HUES6 (cell line): ENCODE measurements around the gene KLHL14.
A peak's percentile ranks its signal among the peaks of the same experiment; 100 is the strongest.
"Not testable (repeated sequence)": the region's sequence is repeated elsewhere in the genome, so short reads cannot be mapped to it uniquely, and the experiment has no call there.

Experiments used
- H3K27ac ChIP-seq: 2 replicates; pipeline ENCODE4 v1.7.0; 2013; ENCODE audit warnings: low read depth, mild to moderate bottlenecking, low read length, inconsistent platforms
- H3K27me3 ChIP-seq: 2 replicates; pipeline ENCODE4 v1.6.1; 2013; ENCODE audit warnings: low read length; ENCODE audit not compliant: control insufficient read depth, insufficient read depth
- H3K36me3 ChIP-seq: 2 replicates; pipeline ENCODE4 v1.6.1; 2013; ENCODE audit warnings: low read length; ENCODE audit not compliant: control insufficient read depth, insufficient read depth
- H3K4me1 ChIP-seq: 2 replicates; pipeline ENCODE4 v1.6.1; 2013; ENCODE audit warnings: low read length; ENCODE audit not compliant: control insufficient read depth, insufficient read depth
- H3K4me3 ChIP-seq: 2 replicates; pipeline ENCODE4 v1.5.1; 2013; ENCODE audit warnings: low read depth, low read length
- H3K9ac ChIP-seq: one replicate; pipeline ENCODE4 v1.6.1; 2013; ENCODE audit warnings: mild to moderate bottlenecking, low read length
- H3K9me3 ChIP-seq: 2 replicates; pipeline ENCODE4 v1.6.1; 2013; ENCODE audit warnings: low read depth, low read length; ENCODE audit not compliant: control insufficient read depth, insufficient read depth

The KLHL14 gene

DNA sequence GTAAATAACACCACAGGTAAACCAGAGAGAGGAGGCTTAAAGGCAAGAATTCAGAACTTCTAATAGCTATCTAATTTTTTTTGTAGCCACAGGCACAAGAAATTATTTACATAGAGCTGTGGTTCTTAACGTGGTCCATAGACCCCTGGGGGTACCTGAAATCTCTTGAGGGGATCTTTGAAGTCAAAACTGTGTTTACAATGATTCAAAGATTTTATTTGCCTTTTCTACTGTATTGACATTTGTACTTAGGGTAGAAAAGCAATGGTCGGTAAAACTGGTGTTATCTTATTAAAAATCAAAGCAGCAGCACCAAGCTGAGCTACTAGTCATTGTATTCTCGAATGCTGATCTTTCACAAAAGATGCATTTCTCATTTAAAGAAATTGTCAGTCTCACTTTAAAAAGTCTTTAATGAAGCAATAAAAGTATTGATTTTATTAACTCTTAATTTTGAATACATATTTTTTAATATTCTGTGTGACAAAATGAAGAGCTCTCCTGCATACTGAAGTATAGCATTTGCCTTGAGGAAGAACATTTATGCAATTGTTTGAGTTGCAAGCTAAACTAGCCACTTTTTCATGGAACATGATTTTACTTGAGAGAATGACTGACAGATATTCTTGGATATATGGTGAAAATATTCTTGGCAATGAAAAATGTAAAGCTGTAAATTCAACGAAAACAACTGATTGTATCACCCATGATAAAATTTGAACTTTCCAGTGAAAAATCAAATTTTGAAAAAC, 25.6 kb upstream of the KLHL14 start:
- Histone ChIP-seq H3K9ac (no peak overlapping the region), H3K4me3 (no peak overlapping the region), H3K4me1 (no peaks in the 10 kb centered on the region), H3K36me3 (no peaks in the 10 kb centered on the region), H3K27me3 (no peaks in the 10 kb centered on the region), H3K9me3 (peaks cover 10% of the 10 kb centered on the region; the same call in 1 of the 2 replicates), H3K27ac (no peak overlapping the region)

DNA sequence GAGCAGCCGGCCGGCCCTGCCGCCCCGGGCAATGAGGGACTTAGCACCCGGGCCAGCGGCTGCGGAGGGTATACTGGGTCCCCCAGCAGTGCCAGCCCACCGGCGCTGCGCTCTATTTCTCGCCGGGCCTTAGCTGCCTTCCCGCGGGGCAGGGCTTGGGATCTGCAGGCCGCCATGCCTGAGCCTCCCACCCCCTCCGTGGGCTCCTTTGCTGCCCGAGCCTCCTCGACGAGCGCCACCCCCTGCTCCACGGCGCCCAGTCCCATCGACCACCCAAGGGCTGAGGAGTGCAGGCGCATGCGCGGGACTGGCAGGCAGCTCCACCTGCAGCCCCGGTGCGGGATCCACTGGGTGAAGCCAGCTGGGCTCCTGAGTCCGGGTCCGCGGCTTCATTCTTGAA, 21.8 kb upstream of the KLHL14 start:
- H3K36me3 ChIP-seq, H3K27me3 ChIP-seq, H3K4me1 ChIP-seq, H3K9ac ChIP-seq, H3K27ac ChIP-seq, H3K4me3 ChIP-seq: not testable (repeated sequence)
- H3K9me3 ChIP-seq: peaks cover 10% of the 10 kb centered on the region; the same call in 1 of the 2 replicates

DNA sequence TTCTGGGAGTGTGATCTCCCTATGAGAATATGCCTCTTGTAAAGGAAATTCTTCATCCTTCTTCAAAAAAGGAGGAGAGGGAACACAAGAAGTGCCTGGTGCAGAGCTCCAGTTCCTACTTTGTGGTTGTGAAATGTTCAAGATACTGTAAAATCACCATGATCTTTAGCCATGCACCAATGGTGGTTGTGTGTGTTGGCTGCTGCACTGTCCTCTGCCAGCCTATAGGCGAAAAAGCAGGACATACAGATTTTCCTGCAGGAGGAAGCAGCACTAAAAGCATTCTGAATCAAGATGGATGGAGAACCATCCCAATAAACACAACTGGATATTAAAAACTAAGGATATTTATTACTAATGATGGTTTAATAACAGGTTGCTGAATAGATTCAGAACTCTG, 6.2 kb upstream of the KLHL14 start:
- Histone ChIP-seq H3K4me3 (no peak overlapping the region), H3K27ac (no peak overlapping the region)

DNA sequence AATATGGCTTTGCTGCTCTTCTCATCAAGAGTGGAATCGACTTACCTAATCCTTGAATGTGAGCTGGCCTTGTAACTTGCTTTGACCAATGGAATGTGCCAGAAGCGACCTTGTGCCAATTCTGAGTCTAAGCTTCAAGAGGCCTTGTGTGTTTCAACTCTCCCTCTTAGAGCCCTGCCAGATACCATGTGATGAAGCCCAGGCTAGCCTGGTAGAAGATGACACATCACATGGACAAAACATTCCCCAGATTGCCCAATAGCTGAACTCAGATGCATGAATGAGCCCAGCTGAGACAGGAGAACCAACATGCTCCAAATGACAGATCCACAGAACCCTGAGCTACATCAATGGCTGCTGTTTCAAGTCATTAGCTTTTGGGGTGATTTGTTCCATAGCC, 4.2 kb upstream of the KLHL14 start:
- H3K9me3 ChIP-seq: no peaks in the 10 kb centered on the region
- peaks cover 29% of the 10 kb centered on the region for H3K27me3 ChIP-seq
- H3K36me3 ChIP-seq: no peaks in the 10 kb centered on the region
- no peak overlapping the region for H3K4me3 ChIP-seq
- no peak overlapping the region for H3K9ac ChIP-seq
- no peak overlapping the region for H3K27ac ChIP-seq
- H3K4me1 ChIP-seq: peaks cover 17% of the 10 kb centered on the region

More for the DNA sequence above, 6.2 kb upstream of the KLHL14 start:
- Histone ChIP-seq H3K4me1 (peaks cover 2% of the 10 kb centered on the region; the same call in 1 of the 2 replicates), H3K9ac (no peak overlapping the region), H3K36me3 (no peaks in the 10 kb centered on the region), H3K9me3 (no peaks in the 10 kb centered on the region), H3K27me3 (peaks cover 10% of the 10 kb centered on the region)

DNA sequence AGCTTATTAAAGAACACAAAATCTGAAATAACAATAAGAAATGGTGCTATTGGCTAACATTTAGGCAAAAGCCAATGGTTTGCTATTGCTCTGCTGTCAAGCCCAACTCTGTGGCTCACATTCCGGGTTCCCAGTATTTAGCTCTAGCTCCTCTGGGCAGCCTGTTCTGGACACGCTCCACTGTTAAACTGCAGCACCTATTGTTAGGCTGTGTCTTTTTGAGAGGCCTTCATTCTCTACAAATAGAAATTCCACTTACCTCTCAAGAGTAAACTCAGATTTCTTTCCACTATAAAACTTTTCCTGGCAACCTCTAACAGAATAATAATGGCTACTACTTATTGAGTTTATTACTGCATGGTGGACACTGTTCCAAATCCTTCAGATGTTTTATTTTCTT, 3.7 kb upstream of the KLHL14 start:
- peaks cover 17% of the 10 kb centered on the region for H3K4me1 ChIP-seq
- no peaks in the 10 kb centered on the region for H3K36me3 ChIP-seq
- H3K4me3 ChIP-seq: no peak overlapping the region
- no peak overlapping the region for H3K9ac ChIP-seq
- H3K27me3 ChIP-seq: peaks cover 33% of the 10 kb centered on the region
- H3K27ac ChIP-seq: no peak overlapping the region
- H3K9me3 ChIP-seq: no peaks in the 10 kb centered on the region

DNA sequence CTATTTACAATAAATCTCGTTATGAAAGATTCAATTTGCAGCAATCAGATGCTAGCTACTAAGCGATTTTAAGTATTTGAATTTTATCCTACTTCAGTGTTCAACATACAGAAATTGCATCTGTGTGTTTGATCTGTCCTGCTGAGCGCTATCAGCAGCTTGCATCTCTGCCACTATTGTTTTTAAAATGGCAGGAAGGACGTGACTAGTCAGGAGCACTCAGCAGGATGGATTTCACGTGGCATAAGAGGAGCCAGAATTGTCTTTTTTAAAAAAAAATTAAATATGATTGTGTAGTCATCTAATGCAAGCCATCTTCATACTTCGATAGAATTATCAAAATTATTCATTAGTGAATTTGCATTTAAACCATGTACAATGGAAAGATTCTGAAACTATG, 2.8 kb upstream of the KLHL14 start:
- Histone ChIP-seq H3K27ac (no peak overlapping the region), H3K4me1 (peaks cover 17% of the 10 kb centered on the region), H3K27me3 (peaks cover 42% of the 10 kb centered on the region), H3K4me3 (no peak overlapping the region), H3K9me3 (no peaks in the 10 kb centered on the region), H3K36me3 (no peaks in the 10 kb centered on the region), H3K9ac (no peak overlapping the region)

DNA sequence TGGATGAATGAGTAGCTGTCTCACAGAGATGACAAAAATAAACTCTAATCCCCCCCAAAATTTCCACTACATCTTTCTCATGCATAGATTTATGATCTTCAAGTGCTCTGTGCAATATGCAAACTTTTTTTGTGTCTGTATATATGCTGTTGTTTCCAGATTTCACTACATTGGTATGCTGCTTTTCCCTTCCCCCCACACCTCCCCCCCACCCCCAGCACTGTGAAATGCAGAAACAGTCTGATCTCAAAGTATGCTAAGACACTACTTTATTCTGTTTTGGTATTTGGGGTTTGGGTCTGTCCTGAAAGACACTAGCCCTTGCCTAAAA, 524 bp upstream of the KLHL14 start:
- H3K27me3 ChIP-seq: peaks cover 64% of the 10 kb centered on the region
- H3K4me3 ChIP-seq: peak overlapping the region; percentile 71
- H3K9me3 ChIP-seq: no peaks in the 10 kb centered on the region
- H3K27ac ChIP-seq: no peak overlapping the region
- H3K9ac ChIP-seq: no peak overlapping the region
- peaks cover 30% of the 10 kb centered on the region for H3K4me1 ChIP-seq
- no peaks in the 10 kb centered on the region for H3K36me3 ChIP-seq

DNA sequence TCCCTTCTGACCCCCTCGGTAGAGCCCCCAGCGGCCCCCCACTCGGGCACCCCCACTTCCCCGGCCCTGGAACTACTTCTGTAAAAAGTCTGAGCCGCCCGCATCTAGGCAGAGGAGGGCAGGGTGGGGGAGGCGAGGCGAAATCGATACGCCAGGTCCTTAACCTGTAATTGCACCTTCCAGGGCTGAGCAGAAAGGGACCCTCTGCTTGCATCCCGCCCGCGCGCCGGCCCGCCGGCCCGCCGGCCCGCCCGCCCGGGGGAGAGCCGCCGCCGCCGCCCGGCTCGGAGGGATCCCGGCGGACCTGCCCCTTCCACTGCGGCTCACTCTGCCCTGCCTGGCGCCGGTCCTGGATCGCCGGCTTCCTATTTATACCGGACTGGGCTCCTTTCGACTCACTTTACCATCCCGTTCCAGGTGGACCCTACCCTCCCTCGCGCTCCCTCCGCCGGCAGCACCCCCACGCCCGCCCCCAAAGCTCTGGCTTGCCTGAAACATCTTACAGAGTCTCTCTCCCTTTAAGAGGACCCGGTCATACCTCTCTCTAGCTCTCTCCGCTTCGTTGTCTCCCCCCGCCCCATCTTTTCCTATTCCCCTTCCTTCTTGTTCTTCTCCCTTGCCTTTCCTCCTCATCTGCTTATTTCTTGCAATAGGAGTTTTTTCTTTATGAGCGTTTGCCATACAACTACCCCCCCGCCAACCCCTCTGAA, 797 bp downstream of the KLHL14 start:
- Histone ChIP-seq H3K27me3 (peaks cover 76% of the 10 kb centered on the region), H3K4me1 (peaks cover 30% of the 10 kb centered on the region), H3K9ac (no peak overlapping the region), H3K27ac (no peak overlapping the region), H3K4me3 (peak overlapping the region; percentile 71), H3K9me3 (no peaks in the 10 kb centered on the region), H3K36me3 (no peaks in the 10 kb centered on the region)

DNA sequence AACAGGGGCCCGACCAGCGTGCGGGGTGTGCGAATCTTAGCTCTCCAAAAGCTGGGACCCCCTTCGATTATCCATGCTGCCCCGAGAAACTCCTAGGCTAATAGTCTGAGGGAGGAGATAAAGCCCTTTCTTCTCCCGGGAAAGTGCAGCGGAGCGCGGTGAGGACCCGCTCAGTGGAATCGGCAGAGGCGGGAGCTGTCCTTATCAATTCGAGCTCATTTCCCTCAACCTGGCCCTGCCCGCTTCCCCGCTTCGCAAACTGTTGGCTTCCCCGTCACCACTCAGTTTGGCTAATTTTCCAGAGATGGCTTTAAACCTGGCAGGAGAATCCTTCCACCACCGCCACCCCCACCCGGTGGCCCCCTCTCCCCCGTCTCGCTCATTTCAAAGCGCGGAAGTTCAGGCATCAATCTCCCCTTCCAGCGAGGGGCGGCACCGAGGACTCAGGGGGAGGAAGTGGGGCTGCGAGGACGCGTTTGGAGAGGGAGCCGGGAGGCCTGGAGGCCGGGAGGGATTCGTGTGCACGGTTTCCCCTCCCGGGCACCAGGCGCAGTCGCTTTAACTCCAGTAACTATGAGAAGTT, 1.6 kb downstream of the KLHL14 start:
- Histone ChIP-seq H3K9ac (no peak overlapping the region), H3K27me3 (peaks cover 78% of the 10 kb centered on the region), H3K27ac (no peak overlapping the region), H3K36me3 (no peaks in the 10 kb centered on the region), H3K9me3 (no peaks in the 10 kb centered on the region), H3K4me1 (peaks cover 30% of the 10 kb centered on the region), H3K4me3 (peak overlapping the region; percentile 71)

DNA sequence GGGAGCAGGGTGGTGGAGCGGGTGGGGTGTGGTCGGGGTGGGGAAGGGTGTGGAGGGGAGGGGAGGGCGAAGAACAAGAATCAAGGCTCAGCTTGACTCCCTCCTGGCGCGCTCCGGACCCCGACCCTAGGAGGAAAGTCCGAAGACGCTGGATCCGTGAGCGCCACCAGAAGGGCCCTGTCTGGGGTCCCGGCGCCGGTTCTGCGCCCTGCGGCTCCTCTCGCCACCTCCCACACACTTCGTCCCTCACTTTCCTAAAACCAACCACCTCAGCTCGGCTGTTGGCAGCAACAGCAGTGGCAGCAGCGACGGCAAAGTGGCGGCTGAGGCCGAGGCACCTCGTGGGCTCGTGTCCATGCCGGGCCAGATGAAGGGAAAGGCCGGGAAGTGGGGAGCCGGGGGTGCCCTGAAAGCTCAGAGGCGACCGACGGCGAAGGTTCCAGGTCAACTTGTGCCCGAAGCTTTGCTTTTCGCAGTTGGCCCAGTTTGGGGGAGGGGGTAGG, 2.1 kb downstream of the KLHL14 start:
- Histone ChIP-seq H3K27me3 (peaks cover 79% of the 10 kb centered on the region), H3K4me1 (peaks cover 30% of the 10 kb centered on the region), H3K4me3 (peak overlapping the region; percentile 71), H3K36me3 (no peaks in the 10 kb centered on the region), H3K9me3 (no peaks in the 10 kb centered on the region), H3K27ac (no peak overlapping the region), H3K9ac (no peak overlapping the region)

DNA sequence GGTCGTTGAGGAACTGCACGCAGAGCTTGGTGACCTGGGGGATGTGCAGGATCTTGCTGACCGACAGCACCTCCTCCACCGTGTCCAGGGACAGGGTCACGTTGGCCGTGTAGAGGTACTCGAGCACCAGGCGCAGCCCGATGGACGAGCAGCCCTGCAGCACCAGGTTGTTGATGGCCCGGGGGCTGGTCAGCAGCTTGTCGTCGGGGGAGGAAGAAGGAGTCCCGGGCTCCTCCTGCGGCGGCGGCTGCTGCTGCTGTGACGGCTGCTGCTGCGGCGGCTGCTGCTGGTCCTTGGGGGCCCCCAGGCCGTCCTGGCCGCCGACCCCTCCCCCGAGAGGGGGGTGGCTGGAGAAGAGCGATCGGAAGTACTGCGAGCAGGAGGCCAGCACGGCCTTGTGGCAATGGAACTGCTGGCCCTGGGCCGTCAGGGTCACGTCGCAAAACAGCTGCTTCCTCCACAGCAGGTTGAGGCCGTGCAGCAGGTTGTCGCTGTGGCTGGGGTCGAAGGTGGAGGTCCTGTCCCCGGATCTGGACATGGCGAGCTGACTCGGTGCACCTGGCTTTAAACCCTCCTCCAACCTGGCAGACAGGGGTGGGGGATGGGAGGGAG, 2.7 kb downstream of the KLHL14 start:
- Histone ChIP-seq H3K9ac (no peak overlapping the region), H3K4me1 (peaks cover 30% of the 10 kb centered on the region), H3K27me3 (peaks cover 79% of the 10 kb centered on the region), H3K27ac (no peak overlapping the region), H3K36me3 (no peaks in the 10 kb centered on the region), H3K9me3 (no peaks in the 10 kb centered on the region), H3K4me3 (peak overlapping the region; percentile 71)
